HG02870 (cell line): ENCODE data around the gene ITPRIPL2.

ENCODE experiments used
- ATAC-seq: cut with Tn5 transposase; IDR thresholded peaks from one replicate; pipeline ENCODE4 v1.9.1; 2021; ENCODE audit warnings: mild to moderate bottlenecking, moderate library complexity; ENCODE audit not compliant: unreplicated experiment

The ITPRIPL2 gene

GRCh38 chr16:19142939-19143598 is 29.3 kb downstream of the ITPRIPL2 start:
- ATAC-seq, result no peak

GRCh38 chr16:19143599-19143956 is 29.8 kb downstream of the ITPRIPL2 start:
- no peak for ATAC-seq

GRCh38 chr16:19145010-19145409 is 31.2 kb downstream of the ITPRIPL2 start:
- ATAC-seq, result no peak

GRCh38 chr16:19147126-19147525 is 33.4 kb downstream of the ITPRIPL2 start:
- no peak for ATAC-seq

GRCh38 chr16:19147627-19148026 is 33.9 kb downstream of the ITPRIPL2 start:
- no peak for ATAC-seq

GRCh38 chr16:19148189-19148588 is 34.4 kb downstream of the ITPRIPL2 start:
- ATAC-seq, result no peak

- no peak for ATAC-seq
Observed at GRCh38 chr16:19151310-19151709, 37.5 kb downstream of the ITPRIPL2 start.

GRCh38 chr16:19152042-19152441 is 38.3 kb downstream of the ITPRIPL2 start:
- ATAC-seq, result no peak

- ATAC-seq, result no peak
Observed at GRCh38 chr16:19153876-19154275, 40.1 kb downstream of the ITPRIPL2 start.

- ATAC-seq, result no peak
Observed at GRCh38 chr16:19162085-19162484, 48.3 kb downstream of the ITPRIPL2 start.

- no peak for ATAC-seq
Observed at GRCh38 chr16:19163215-19163614, 49.5 kb downstream of the ITPRIPL2 start.

GRCh38 chr16:19164285-19164684 is 50.5 kb downstream of the ITPRIPL2 start:
- no peak for ATAC-seq

GRCh38 chr16:19165101-19165500 is 51.3 kb downstream of the ITPRIPL2 start:
- ATAC-seq, result no peak

GRCh38 chr16:19166500-19166899 is 52.7 kb downstream of the ITPRIPL2 start:
- no peak for ATAC-seq

- no peak for ATAC-seq
Observed at GRCh38 chr16:19167710-19168370, 54.1 kb downstream of the ITPRIPL2 start, which contains the start of gene SYT17. SYT17 (plus strand) TSS chr16:19168240; CDS start chr16:19168647, 407 bp downstream.

- ATAC-seq, result no peak
Observed at GRCh38 chr16:19168371-19169081, 54.8 kb downstream of the ITPRIPL2 start.

GRCh38 chr16:19169082-19169639 is 55.4 kb downstream of the ITPRIPL2 start:
- ATAC-seq, result no peak

- no peak for ATAC-seq
Observed at GRCh38 chr16:19170043-19170655, 56.4 kb downstream of the ITPRIPL2 start.
